ENCODE results near the gene AGAP1.

AGAP1 gene

DNA sequence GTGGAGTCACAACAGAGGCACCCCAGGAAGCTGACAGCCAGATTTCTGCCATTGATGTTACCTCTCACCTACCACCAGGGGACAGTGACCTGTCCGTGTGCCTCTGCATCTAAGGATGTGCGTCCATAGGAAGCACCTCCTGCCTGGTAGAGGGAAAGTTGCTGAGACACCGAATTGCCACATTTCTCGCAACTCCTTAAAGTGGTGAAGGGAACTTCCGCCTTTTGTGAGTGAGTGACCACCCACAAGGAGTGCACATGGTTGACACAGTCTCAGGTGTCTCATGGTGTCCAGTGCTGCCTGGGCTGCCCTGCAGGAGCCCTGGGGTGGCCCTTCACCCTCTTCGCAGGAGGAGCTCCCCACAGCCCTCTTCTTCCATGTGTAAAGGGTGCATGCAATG lies 472.6 kb downstream of the AGAP1 start:
- DNase-seq (ENCODE audit: low spot score), result no peak

DNA sequence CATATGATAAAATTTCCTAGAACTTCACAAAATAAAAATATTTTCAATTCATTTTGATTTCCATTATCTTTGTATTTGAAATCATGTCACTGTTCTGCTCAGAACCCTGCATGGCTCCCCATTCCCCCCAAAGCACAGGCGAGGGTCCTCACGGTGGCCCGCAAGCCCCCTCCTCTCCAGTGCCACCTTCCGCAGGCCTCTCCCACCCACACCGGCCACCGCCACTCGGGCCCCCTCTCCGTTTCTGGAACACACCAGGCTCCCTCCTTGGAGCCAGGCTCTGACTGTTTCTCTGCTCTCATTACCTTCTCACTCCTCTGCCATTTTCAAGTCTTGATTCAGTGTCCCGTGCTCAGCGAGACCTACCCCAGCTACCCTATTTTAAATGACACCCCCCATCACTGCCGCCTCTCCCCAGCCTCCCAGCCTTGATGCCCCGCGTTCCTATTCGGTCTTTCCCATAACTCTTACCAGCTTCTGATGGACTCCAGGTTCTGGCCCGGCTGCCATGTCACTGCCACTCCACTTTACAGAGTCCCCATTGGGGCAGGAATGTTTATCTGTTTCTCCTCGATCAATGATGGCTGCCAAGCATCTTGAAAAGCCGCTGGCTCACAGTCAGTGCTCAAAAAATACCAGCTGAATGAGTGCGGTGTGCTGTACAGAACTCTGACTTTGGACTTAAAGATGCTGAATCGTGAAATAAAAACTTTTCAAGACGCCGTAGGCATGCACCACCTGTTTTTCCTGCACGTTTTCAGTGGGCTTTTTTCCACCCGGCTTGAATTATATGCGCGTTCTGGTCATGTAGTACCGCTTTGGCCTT lies 473.3 kb downstream of the AGAP1 start:
- DNase-seq (ENCODE audit: low spot score), result no peak

DNA sequence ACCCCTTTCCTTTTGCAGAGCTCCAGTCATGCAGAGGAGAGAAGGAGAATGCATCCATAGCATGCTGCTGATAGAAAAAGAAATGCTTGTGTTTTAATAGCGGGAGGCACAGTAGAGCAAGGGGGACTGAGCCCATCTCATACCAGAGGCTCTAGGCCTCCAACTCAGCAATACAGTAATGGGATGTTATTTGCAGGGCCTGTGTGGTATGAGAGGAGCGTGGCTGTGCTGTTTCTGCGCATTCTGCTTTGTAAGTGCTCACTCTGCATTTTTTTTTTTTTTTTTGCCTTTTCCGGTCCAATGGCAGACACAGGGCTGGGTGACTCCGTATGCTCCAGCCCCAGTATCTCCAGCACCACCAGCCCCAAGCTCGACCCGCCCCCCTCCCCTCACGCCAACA lies 474.3 kb downstream of the AGAP1 start:
- no peak for DNase-seq (ENCODE audit: low spot score)

DNA sequence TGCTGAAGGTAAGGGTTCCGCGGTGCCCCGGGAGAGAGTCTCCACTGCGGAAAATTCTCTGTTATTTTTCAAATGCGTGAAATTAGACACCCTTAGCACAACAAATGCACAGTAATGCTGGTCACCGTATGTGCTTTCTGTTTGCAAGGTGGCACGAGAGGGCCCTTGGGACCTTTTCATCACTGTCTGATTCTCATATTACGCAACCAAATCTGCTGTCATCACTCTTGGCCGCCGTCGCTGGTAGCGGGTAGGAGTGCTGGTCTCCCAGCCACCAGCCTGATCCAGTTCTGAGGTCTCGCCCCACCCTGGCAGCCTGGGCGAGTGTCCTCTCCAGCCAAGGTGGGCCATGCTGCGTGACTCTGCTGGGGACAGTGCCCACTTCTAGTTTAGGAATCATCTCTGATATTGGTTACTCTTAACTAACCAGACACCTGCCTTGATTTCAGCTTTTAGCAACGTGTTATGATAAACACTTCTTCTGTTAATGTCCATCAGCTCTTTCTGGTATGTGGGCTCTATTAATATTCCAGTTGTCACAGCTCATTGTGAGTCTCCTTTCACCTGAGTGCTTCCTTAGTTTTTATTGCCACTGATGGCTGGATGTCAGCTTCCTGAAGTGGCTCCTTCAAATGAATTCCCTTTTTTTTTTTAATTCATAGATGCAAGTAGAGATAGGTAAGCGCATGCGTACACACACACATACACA lies 474.9 kb downstream of the AGAP1 start:
- no peak for DNase-seq (ENCODE audit: low spot score)

DNA sequence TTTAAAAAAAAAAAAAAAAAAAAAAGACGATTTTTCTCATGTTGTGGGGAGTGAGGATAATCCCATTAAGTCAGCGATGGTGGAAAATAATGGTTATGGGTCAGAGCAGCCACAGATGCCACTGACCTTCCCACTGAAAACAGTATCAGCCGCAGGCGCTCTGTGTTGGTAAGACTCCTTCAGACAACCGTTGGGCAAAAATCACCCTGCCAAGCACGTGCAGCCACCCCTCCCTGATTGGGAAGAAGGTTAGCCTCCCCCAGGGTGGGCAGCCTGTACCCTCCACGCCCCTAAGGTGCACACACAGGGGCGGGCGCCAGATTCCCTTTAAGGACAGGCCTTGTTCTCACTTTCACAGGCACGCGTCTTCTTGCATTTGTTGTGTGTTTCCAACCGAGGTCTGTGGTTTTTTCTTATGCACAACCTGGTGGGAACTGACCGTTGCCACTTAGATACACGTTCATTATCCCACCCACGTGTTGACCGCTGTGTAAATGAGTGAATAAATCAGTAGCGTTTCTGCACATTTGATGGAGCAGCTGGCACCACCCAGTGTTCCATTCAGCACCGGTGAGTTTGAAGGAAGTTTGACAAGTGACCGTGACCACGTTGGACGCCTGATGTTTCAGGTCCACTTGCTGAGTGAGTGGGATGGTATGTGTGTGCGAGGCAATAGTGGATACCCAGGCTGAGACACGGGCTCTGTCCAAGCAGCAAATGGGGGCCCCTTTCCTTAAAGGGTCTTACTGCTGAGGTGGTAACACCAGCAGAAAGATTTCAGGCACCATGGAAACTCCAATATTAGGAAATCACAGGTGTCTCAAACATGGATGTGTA lies 476.6 kb downstream of the AGAP1 start:
- no peak for DNase-seq (ENCODE audit: low spot score)

DNA sequence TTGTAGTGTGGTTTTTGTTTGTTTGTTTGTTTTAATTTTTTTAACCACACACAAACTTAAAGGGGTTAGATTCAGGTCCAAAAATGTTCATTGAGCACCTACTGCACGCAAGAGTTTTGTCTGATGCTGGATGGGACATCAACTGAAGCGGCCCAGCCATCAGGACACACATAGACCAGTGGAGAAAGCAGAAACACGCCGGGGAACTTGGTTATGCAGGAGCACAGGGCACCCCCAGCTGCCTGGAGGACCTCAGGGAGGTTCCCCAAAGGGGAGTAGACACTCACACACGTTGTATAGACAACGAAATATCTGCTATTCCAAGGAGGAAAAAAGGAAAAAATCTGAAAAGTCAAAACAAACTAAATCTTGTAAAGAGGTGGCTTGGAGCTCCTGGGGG lies 482.7 kb downstream of the AGAP1 start:
- no peak for DNase-seq (ENCODE audit: low spot score)

DNA sequence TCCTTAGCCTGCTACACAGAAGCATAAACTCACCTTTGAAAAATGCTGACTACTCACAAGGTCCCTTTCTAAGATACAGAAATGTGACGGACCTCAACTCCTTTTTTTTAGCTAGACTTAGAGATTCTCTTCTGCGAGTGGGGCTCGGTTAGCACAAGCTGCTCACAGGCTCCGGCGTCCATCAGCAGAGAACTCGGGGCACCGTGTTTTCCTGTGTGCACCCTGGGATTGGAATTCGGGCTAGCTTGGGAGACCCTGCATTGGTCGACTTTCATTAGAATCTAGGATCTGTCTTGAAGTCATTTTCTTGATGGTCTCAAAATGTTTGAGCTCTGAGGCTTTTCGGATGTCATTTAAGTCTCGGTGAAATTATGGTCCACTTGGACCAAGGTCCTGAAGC lies 483.1 kb downstream of the AGAP1 start:
- no peak for DNase-seq (ENCODE audit: low spot score)

DNA sequence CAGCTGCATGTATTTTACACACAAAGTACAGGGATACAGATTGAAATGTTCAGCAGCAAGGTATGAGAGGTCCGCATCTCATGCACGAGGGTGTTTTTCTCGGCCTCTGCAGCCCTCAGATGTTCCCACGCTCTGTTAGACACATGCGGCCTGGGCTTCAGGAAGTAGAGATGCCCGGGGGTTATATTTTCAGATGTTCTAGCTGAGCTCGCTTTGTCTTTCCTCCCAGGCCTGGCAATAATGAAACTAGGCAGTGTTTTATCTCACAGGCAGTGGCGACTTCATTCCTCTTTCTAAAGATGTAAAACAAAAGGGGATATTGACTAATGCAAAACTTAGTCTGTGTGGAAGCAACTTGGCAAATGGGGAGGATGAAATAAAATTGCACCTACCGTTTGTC lies 483.6 kb downstream of the AGAP1 start:
- no peak for DNase-seq (ENCODE audit: low spot score)

DNA sequence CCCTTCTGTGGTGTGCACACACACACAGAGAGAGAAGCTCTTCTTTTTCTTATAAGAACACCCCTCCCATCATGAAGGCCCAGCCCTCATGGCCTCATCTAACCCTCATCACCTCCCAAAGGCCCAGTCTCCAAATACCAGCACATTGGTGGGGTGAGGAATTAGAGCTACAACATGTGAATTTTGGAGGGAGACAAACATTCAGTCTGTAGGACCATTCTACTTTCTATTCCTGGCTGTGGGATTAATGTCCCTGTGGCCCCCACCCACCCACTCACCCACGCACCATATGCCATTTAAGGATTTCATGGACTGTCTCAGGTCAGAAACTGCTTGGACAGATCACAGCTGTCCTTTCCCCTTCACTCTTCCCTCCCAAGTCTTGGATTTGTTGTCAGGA lies 484.2 kb downstream of the AGAP1 start:
- no peak for DNase-seq (ENCODE audit: low spot score)

DNA sequence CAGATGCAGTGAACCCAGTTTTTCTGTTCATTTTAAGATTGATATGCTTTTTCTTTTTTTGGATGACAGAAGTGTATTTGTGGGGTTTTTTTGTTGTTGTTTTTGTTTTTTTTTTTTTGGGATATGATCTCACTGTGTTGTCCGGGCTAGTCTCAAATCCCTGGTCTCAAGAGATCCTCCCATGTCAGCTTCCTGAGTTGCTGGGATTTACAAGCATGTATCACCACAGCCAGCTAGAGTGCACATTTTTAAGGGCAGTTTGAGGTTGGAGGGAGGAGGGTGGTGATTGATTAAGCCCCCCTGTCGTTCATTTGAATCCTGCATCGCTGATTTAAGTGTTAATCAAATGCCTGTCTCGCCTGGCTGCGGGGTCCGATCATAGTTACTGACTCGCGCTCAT lies 485.2 kb downstream of the AGAP1 start:
- DNase-seq (ENCODE audit: low spot score), result no peak

DNA sequence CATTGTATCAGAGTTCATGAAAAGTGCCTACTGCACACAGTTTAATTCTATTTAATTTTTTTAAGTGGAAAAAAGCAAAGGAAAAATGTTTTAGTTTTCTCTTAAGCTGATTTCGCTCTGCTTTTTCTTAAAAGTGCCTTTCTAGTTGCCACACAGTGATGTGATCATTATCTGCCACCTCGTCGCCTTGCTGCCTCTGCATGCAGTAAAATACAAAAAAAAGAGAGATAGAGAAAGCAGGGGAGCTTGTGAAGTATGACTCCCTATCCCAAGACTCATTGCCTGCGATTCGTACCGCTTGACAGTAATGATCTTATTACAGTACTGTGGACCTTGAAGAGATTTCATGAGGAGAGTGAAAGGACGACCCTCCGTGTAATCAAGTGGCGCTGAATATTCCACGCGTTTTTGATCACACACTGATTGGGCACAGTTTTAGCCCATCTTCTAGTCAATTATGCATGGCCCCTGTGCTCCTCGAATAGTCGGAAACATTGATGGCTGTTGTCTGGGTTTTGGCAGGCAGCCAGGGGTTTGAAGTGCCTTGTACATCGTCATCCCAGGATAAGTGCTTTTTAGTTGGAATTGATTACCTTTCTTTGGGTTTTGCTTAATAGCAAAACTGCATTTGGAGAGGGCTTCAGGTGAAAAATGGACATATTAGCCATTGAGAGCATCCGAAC lies 486.1 kb downstream of the AGAP1 start:
- no peak for DNase-seq (ENCODE audit: low spot score)

DNA sequence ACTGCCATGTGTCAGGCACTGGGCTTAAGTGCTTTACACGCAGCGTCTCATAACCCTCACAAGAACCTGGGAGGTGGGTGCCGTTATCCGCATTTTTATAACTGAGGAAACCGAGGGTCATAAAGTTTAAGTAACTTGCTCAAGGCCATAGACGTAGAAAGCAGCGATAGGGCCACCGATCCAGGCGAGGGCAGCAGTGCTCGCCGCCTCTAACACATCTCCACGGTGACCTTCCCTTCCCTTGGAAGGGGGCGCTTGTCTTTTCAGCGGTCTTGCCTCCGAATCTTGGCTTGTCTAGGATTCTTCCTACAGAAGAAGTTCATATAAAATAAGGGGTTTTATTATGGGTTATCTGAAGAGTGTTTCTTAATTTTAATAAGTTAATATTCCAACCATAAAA lies 487.8 kb downstream of the AGAP1 start:
- no peak for DNase-seq (ENCODE audit: low spot score)

DNA sequence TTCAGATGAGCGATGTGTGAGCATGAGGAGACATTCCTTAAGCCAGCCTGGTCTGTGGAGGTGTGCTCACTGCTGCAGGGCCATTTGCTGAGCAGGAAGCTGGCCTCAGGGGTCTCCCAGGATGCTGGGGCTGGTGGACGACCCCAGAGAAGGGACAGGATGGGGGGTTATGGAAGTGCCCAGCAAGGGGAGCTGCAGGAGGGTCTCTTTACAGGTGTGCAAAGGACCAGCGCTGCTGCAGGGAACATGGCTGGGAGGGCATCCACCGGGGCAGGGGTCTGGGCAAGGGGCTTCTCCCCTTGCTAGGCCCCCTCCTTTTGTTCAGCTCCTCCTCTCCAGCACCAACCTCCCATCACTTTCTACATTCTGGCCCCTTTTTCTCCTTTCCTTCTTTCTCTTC lies 489.2 kb downstream of the AGAP1 start:
- no peak for DNase-seq (ENCODE audit: low spot score)

DNA sequence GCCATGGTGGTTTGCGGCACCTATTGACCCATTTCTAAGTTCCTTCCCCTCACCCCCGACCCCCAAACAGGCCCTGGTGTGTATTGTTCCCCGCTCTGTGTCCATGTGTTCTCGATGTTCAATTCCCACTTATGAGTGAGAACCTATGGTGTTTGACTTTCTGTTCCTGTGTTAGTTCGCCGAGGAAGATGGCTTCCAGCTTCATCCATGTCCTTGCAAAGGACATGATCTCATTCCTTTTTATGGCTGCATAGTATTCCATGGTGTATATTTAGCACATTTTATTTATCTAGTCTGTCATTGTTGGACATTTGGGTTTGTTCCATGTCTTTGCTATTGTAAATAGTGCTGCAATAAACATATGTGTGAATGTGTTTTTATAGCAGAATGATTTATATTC lies 490.7 kb downstream of the AGAP1 start:
- DNase-seq (ENCODE audit: low spot score), result no peak

DNA sequence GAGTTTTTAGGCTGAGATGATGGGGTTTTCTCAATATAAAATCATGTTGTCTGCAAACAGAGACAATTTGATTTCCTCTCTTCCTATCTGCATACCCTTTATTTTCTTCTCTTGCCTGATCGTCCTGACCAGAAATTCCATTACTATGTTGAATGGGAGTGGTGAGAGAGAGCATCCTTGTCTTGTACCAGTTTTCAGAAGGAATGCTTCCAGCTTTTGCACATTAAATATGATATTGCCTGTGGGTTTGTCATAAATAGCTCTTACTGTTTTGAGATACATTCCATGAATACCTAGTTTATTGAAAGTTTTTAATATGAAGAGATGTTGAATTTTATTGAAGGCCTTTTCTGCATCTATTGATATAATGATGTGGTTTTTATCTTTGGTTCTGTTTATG lies 492.5 kb downstream of the AGAP1 start:
- DNase-seq (ENCODE audit: low spot score), result no peak

DNA sequence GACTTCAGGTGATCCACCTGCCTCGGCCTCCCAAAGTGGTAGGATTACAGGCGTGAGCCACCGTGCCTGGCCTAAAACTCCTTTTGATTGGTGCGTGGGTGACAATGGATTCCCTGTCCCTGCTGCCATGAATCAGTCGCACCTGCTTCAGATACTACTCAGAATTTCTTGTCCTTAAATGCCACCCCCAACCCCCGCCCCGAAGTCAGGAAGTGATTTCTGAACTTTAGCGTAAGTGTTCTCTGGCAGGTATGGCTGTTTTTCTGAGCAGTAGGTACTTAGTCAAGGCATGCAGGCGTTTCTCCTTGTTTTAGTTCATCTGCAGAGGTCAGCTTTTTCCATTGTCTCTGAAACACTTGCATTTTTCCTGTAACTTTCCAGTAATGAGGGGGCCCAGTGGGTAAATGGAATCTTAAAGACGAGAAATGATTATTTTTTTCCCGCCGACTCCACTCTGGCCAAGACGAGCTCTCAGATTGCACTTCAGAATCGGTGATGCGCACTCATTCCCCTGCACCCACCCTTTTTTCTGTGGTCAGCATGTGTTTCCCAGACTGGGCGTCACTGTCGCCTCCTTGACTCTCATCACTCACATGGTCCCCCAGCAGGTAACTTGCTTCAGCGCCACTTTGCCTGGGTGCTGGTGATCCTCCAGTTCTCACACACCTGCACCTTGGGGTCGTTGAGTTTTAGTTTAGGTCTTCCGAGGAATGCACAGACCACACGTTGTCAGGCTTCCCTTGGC lies 494.6 kb downstream of the AGAP1 start:
- DNase-seq (ENCODE audit: low spot score), result no peak

DNA sequence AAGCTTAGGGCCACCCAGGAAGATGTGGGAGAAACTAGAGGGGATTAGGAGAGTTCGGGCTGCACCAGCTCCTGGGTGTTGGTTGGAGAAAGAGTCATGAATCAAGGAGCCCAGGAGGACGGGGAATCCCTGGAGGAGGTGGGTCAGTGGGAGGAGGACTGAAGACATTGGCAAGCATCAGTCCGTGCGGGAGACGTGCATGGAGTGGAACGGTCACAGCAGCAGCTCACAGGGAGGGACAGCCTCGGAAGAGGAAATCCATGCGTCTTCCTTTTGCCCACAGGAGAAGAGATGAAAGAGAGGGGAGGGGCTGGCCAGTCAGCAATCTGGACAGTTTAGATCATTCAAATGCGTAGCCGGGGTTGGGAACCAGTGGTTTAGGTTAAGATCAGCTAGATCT lies 495.7 kb downstream of the AGAP1 start:
- DNase-seq (ENCODE audit: low spot score), result no peak

DNA sequence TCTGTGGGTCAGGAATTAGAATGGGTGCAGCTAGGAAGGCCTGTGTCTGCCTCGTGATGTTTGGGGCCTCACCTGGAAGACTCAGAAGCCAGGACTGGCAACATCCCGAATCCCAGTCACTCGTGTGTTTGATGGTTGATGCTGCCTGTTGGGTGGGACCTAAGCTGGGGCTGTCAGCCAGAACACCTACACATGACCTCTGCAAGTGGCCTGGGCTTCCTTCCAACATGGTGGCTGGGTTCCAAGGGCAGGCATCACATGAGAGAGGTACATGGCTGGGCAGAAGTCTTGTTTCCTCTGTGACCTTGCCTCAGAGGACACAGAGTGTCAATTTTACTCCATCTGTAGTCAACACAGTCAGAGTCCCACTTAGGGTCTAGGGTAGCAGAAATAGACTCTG lies 496.5 kb downstream of the AGAP1 start:
- no peak for DNase-seq (ENCODE audit: low spot score)

DNA sequence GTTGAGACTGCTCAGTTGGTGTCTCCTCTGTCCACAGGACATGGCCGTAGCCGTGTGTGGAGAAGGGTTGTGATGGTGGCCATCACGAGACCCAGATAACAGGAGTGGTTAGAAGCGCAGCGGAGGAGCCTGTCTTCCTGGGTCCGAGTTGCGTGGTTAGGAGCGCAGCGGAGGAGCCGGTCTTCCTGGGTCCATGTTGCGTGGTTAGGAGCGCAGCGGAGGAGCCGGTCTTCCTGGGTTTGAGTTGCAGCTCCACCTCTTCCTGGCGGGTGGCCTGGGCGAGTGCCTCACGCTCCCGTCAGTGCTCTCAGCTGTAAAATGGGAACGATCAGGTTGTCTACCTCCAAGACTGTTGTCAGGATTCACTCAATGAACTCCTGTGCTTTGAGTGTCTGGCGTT lies 498.2 kb downstream of the AGAP1 start:
- no peak for DNase-seq (ENCODE audit: low spot score)

DNA sequence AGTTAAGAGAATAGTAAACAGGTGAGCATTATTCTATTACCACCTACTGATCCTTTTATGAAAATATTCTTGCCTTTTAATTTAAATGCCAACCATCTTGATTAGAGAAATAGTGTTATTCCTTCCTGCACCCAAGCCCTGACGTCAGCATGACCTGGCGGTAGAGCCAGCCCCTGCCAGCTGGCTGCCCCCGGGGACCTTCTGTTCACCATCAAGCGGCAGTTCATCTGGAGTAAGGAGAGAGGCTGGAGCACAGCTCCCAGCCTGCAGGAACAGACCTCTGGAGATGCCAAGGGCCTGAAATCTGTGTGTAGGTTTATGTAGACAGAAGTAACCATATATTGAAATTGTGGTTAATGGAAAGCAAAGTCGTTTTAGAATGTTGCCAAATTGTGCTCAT lies 502.6 kb downstream of the AGAP1 start:
- no peak for DNase-seq (ENCODE audit: low spot score)

DNA sequence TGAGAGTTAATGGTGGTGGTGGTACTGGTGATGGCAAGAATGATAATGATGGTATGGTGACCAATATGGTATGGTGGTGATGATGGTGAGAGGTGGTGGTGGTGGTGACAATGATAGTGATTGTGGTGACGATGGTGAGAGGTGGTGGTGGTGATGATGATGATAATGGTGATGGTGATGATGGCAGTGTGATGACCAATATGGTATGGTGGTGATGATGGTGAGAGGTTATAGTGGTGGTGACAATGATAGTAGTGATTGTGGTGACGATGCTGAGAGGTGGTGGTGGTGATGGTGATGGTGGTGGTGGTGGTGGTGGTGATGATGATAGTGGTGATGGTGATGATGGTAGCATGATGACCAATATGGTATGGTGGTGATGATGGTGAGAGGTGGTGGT lies 505.2 kb downstream of the AGAP1 start:
- no peak for DNase-seq (ENCODE audit: low spot score)

Data from CD4-positive, alpha-beta T cell treated with Interleukin-6 at 100 ng/mL for 8 hours (primary cell).